Pancreas (tissue), 10 donors: ENCODE results near the gene ZFYVE26. TPM values are rescaled to one million over a fixed set of nuclear protein-coding genes. Genes with fewer than 3 reads are reported as not detected.

Experiments used
- ATAC-seq, 4 donors: fragments of 200-7000 bp; cut with Tn5 transposase; one replicate each; pipeline versions ENCODE4 v1.8.0 to v1.9.1; 2020; ENCODE audit warnings: mild to moderate bottlenecking in 4 of 4, moderate library complexity in 4 of 4
- DNase-seq, 6 donors: peaks; one replicate each; pipeline ENCODE4 v3.0.0-alpha.2; 2020
- FAIRE-seq: peaks from 2 replicates; lab custom pipeline; 2012; peaks lifted over from hg19 to GRCh38; lab: Jason Lieb, UNC
- H3K27ac ChIP-seq, 4 donors: fragments of 200-600 bp; sonication (generic); 1 replicate in 3 of 4; 2 replicates in 1 of 4; pipeline versions ENCODE4 v1.5.0 to v1.8.0; 2020
- H3K27me3 ChIP-seq, 4 donors: fragments of 200-600 bp; one replicate each; pipeline ENCODE4 v1.8.0; 2021
- H3K36me3 ChIP-seq, 3 donors: fragments of 200-600 bp; sonication (generic) in 1 of 3; one replicate each; pipeline versions ENCODE4 v1.5.0 to v1.8.0; 2020 to 2021
- H3K4me1 ChIP-seq, 3 donors: fragments of 200-600 bp; one replicate each; pipeline ENCODE4 v1.8.0; 2021
- H3K4me3 ChIP-seq, 4 donors: fragments of 200-600 bp; sonication (generic) in 2 of 4; one replicate each; pipeline versions ENCODE4 v1.5.0 to v1.8.0; 2020 to 2021
- H3K9me3 ChIP-seq, 4 donors: fragments of 200-600 bp; one replicate each; pipeline ENCODE4 v1.8.0; 2021
- WGBS, 2 donors: extraction: QIAGEN DNeasy Blood & Tissue Kit; methylation state at CpG; one replicate each; pipeline ENCODE4 v1.1.7; 2013; 5-methylcytosine and 5-hydroxymethylcytosine counted together
- intact Hi-C, 3 donors: fragments of 100-400 bp; cut with DNase I; formaldehyde crosslinking; loops; one replicate each; pipeline versions ENCODE4 v1.11.1 to v1.14.2; 2022
- polyA plus RNA-seq, 2 donors: library from polyadenylated mRNA; stranded (reverse); fragments of 200-250 nt; gene quantifications; one replicate each; pipeline ENCODE4 v1.2.3, GENCODE V29; 2013
- total RNA-seq, 6 donors: library from RNA; stranded (reverse); fragmentation: NEBNext Ultra II Directional in 4 of 6; extraction: Animal tissue kit (Norgen Biotek cat#: 25700) in 4 of 6; gene quantifications; one replicate each; pipeline versions ENCODE4 v1.2.1 to v1.2.4, GENCODE V29; 2021 to 2023
- TF ChIP-seq, protein P1 (sequence below), 4 donors: fragments of 200-600 bp; sonication (generic) in 3 of 4; IDR thresholded peaks; one replicate each; pipeline versions ENCODE4 v1.5.0 to v1.8.0; 2021; ENCODE audit warnings: antibody characterized with exemption in 4 of 4
- donor health status: healthy with polysubstance abuse.
- donor health status: DM: no; HTN: no; CAD: no; lungs with moderate emphysema.
- donor health status: DM: no; HTN: no; CAD: no.
- donor health status: control.
- donor health status: control.
- donor health status: Bipolar disorder and iron deficiency.
- donor health status: DM: yes; HTN: yes; CAD: no.
- donor health status: DM: no; HTN: no; CAD: no.
- donor health status: DM: no; HTN: no; CAD: no.
- donor health status: DM: yes; HTN: yes; CAD: no.

The ZFYVE26 gene
- total and polyA plus RNA-seq, 8 donors: 5.5 to 16.0 (median 7.9) TPM

DNA sequence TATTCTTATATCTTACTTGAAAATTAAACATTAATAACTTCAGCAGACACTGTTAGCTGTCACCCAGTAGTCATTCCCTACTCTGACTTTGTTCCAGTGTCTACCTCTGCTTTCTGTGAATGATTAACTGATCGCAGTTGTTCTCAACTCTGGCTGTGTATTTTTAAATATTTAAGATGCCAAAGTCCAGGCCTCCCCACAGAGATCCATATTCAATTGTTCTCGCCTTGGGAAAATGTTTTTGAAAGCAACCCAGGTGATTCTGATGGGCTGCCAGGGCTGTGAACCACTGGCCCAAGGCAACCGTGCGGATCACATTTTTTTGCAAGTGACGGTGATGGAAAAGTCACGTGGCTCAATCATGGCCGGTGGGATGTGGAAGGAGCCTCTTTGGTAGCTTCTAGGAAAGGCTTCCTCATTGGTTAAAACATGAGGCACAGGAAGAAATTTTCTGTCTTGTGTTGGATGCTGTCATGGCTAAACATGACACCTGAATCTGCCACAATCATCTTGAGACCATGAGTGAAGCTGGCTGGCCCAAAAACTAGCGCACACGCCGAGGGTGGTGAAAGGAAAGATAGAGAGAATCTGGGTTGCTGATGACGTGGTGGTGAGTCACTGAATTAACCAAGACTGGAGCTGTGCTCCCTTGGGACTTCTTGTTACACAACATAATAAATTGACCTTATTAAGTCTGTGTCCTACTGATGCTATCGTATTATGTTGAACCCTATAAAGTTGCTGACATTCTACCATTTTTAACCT lies 77.5 kb downstream of the ZFYVE26 start:
- no peak overlapping the region for H3K4me3 ChIP-seq
- H3K36me3 ChIP-seq: no peaks in the 10 kb centered on the region
- peak in 4 of 6 donors; percentile 72 to 83 (median 74) for DNase-seq

DNA sequence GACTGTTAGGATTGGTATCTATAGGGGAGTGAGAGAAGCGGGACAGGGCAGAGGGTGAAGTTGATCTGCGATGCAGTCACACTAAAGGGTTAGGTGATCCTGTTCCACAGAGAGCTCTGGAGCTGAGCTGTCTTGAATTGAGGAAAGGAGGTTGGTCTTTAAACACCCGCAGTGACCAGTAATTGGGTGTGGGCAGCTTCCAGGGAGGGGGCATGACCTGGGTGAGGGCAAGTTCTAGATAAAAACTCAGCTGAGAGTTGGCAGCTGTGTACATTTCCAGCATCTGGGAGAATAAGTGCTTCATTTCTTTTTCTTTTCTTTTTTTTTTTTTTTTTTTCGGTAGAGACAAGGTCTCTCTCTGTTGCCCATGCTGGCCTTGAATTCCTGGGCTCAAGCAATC lies 79.6 kb downstream of the ZFYVE26 start:
- intact Hi-C loops: no loop called here
- TF ChIP-seq, protein P1, sequence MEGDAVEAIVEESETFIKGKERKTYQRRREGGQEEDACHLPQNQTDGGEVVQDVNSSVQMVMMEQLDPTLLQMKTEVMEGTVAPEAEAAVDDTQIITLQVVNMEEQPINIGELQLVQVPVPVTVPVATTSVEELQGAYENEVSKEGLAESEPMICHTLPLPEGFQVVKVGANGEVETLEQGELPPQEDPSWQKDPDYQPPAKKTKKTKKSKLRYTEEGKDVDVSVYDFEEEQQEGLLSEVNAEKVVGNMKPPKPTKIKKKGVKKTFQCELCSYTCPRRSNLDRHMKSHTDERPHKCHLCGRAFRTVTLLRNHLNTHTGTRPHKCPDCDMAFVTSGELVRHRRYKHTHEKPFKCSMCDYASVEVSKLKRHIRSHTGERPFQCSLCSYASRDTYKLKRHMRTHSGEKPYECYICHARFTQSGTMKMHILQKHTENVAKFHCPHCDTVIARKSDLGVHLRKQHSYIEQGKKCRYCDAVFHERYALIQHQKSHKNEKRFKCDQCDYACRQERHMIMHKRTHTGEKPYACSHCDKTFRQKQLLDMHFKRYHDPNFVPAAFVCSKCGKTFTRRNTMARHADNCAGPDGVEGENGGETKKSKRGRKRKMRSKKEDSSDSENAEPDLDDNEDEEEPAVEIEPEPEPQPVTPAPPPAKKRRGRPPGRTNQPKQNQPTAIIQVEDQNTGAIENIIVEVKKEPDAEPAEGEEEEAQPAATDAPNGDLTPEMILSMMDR (IDR thresholded peaks at IDR 0.05): no peak
- Histone ChIP-seq H3K9me3 (no peaks in the 10 kb centered on the region), H3K27ac (peak overlapping the region in 2 of 4 donors; percentile 44 to 45), H3K4me3 (no peak overlapping the region), H3K4me1 (peaks cover 11 to 26% (median 24%) of the 10 kb centered on the region in 3 donors), H3K36me3 (no peaks in the 10 kb centered on the region), H3K27me3 (no peaks in the 10 kb centered on the region)
- FAIRE-seq (no peak), DNase-seq (peak in 2 of 6 donors; percentile 33 to 54), ATAC-seq (peak in 3 of 4 donors; percentile 27 to 58 (median 29))
- 33 to 38% methylated on average over 4 of the region's 4 CpGs for WGBS, 2 donors

More for the DNA sequence above, 77.5 kb downstream of the ZFYVE26 start:
- Histone ChIP-seq H3K27me3 (no peaks in the 10 kb centered on the region), H3K27ac (peak overlapping the region; percentile 19 to 77 (median 63)), H3K9me3 (no peaks in the 10 kb centered on the region), H3K4me1 (peaks cover 11 to 31% (median 24%) of the 10 kb centered on the region in 3 donors)
- TF ChIP-seq, protein P1 (IDR thresholded peaks at IDR 0.05): no peak
- FAIRE-seq (no peak), ATAC-seq (peak; percentile 82 to 87 (median 86))
- intact Hi-C loops: no loop called here
- 11 to 13% methylated on average over 12 of the region's 12 CpGs for WGBS, 2 donors

DNA sequence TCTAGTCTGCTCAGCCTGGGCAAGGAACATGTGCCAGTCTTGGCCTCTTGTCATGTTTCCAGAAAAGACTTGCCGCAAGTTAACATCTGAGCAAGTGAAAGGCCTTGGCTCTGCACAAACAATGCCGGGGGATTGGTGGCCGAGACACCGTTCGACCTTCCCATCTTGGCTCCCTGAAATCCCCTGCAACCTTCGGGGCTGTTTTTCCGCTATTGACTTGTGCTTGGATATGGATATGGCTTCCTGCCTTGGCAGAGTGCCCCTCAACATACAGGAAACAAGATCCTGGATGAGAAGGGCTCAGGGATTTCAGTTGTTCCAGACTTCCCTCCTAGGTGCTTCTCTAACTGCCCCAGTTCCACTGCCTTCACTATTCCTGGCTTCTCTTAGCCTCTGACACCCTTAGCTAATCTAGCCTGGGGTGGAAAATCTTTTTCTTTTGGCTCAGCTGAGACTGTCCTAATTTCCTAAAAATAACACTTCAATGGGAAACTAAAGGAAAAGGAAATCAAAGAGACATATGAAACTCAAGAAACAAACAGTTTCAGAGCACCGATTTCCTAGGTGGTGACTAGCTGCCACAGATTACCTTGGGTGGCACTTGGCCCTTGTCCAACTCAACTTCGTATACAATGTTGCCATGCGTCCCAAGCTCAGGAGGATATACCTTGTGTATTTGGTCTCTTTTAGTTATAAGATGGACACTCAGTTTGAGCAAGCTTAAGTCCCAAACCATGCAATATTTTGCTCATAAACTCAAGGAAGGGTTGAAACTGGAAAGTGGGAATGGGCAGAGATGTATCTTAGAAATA lies 80.8 kb downstream of the ZFYVE26 start:
- no peaks in the 10 kb centered on the region for H3K9me3 ChIP-seq
- no peak for FAIRE-seq
- no peak overlapping the region for H3K4me3 ChIP-seq
- TF ChIP-seq, protein P1 (IDR thresholded peaks at IDR 0.05): no peak
- no peak for ATAC-seq
- intact Hi-C loops: no loop called here
- H3K27ac ChIP-seq: no peak overlapping the region
- DNase-seq: peak in 1 of 6 donors; percentile 33
- H3K27me3 ChIP-seq: no peaks in the 10 kb centered on the region
- 46 to 51% methylated on average over 10 of the region's 10 CpGs for WGBS, 2 donors
- H3K4me1 ChIP-seq: peaks cover 11 to 26% (median 24%) of the 10 kb centered on the region in 3 donors
- H3K36me3 ChIP-seq: no peaks in the 10 kb centered on the region

DNA sequence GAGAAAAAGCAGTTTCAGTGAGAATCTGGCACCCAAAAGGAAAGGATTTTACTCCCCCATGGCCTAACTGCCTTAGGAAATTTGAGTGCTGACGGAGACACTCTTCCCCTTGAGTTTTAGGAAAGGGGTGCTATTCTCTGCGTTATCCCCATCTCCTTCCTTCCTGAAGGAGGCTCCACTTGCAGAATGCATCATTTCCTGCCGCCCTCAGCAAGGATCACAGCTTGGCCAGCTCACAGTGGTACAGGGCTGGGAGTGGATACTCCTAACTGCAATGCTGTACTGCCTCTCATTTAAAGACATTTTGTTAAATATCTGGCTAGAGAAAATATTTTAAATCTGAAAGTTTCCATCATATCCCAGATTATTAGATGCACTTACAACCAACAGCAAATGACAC lies 81.7 kb downstream of the ZFYVE26 start:
- Histone ChIP-seq H3K4me1 (peaks cover 10 to 23% (median 22%) of the 10 kb centered on the region in 3 donors), H3K27ac (no peak overlapping the region), H3K4me3 (no peak overlapping the region), H3K9me3 (no peaks in the 10 kb centered on the region), H3K27me3 (no peaks in the 10 kb centered on the region), H3K36me3 (no peaks in the 10 kb centered on the region)
- intact Hi-C loops: no loop called here
- ATAC-seq (no peak), DNase-seq (no peak), FAIRE-seq (no peak)
- 86% methylated on average over 3 of the region's 3 CpGs for WGBS, 2 donors
- TF ChIP-seq, protein P1 (IDR thresholded peaks at IDR 0.05): no peak
